ENCODE measurements around the gene DPP7. TPM values are rescaled to one million over a fixed set of nuclear protein-coding genes. Genes with fewer than 3 reads are reported as not detected.

The DPP7 gene
- total and polyA plus RNA-seq, 2 of the 8 experiments (the other 6 are each of a cell fraction or from before 2014, with no cell fraction given) = 21.2 to 26.8 TPM

DNA sequence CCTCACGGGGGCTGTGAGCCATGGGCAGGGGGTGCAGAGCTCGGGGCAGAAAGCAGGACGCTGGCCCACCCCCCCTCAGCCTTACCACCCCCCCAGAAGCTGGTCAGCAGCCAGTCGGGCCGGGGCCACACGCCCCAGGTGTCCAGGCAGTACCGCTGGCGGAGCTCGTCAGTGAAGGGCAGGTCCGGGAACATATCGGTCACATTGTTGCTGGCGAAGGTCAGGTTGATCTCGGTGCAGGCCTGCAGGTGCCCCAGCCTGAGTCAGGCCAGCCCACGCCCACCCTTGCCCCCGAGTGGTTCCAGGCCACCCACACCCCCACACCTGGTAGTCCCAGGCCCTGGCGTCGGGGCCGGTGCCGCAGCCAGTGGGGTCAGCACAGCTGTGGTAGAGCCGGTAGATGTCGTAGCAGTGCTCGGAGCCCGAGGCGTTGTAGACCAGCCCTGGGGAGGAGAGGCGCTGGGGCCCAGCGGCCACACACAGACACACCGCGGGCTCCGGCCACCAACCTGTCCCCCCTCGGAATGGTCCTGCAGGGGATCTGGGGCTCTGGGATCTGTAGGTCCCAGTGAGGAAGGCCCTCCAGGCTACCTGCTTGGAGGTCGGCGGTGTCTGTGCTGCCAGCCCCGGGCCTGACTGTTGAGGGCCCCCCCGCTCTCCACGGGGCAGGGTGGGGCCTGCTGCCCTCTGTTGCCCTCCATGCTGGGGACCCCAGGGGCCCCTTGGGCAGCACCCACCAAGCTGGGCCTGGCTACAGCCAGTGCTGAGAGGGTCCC is 2.6 kb downstream of the DPP7 start:
- H3K9ac ChIP-seq (replicated peaks in 1 of 4; ENCODE audit: extremely low read depth in 1 of 4, low read depth in 3 of 4, low read length in 3 of 4) = no peak overlapping the region
- no peak overlapping the region for H3K4me2 ChIP-seq (ENCODE audit: insufficient read depth in 1 of 2, low read depth in 2 of 2, low read length in 2 of 2)
- FAIRE-seq = no peak
- no peak overlapping the region for H3K56ac ChIP-seq (replicated peaks; ENCODE audit: insufficient read length, low read depth, low read length)
- no peak overlapping the region for H3K4me3 ChIP-seq (ENCODE audit: extremely low read depth in 1 of 4, insufficient read depth in 2 of 4, low read depth in 3 of 4, low read length in 4 of 4)
- peaks cover 0 to 5% (median 0%) of the 10 kb centered on the region in 4 experiments; a peak in 3 of 8 replicates for H3K36me3 ChIP-seq (ENCODE audit: control insufficient read depth in 2 of 4, insufficient read depth in 4 of 4, low read length in 3 of 4)
- peaks cover 0 to 7% (median under 1%) of the 10 kb centered on the region in 4 experiments; a peak in 3 of 7 replicates for H3K4me1 ChIP-seq (replicated peaks in 1 of 4; ENCODE audit: control insufficient read depth in 3 of 4, insufficient read depth in 4 of 4, low read length in 3 of 4)
- H3K27ac ChIP-seq (ENCODE audit: low read depth, low read length) = no peak overlapping the region
- H3K14ac ChIP-seq (ENCODE audit: insufficient read length) = no peak overlapping the region
- no peak overlapping the region for H2BK12ac ChIP-seq (ENCODE audit: low read depth, low read length)
- peaks cover 0 to 4% of the 10 kb centered on the region in 2 experiments for H4K20me1 ChIP-seq (replicated peaks in 1 of 2; ENCODE audit: control insufficient read depth in 1 of 2, insufficient read depth in 2 of 2, low read length in 2 of 2)
- H3K23ac ChIP-seq (ENCODE audit: insufficient read length) = no peak overlapping the region
- DNase-seq (ENCODE audit: low read depth in 1 of 2, low spot score in 2 of 2) = no peak
- POLR2A ChIA-PET (ENCODE audit: partially characterized antibody) = interaction anchor here (1.1 to 1.2 kb wide), 2 partner anchors 112 to 132 kb away, joined by 3 to 4 read pairs; no protein-coding TSS in a partner anchor
- no peak overlapping the region for H4K91ac ChIP-seq (replicated peaks; ENCODE audit: insufficient read length, low read length)
- H2AK5ac ChIP-seq (ENCODE audit: low read depth, low read length) = no peak overlapping the region
- no peaks in the 10 kb centered on the region for H3K79me2 ChIP-seq (ENCODE audit: control insufficient read depth in 1 of 2, insufficient read depth in 2 of 2, low read length in 2 of 2)
- H3K4ac ChIP-seq (replicated peaks; ENCODE audit: insufficient read length, low read depth, low read length) = no peak overlapping the region
- H2BK15ac ChIP-seq (ENCODE audit: low read length) = no peak overlapping the region
- H3K27me3 ChIP-seq (replicated peaks in 1 of 4; ENCODE audit: control insufficient read depth in 3 of 4, extremely low read depth in 1 of 4, insufficient read depth in 3 of 4, low read length in 3 of 4) = peaks cover 15 to 36% (median 29%) of the 10 kb centered on the region in 4 experiments
- no peak overlapping the region for H2AFZ ChIP-seq (ENCODE audit: low read length)
- H3K18ac ChIP-seq (ENCODE audit: extremely low read depth, low read length) = no peak overlapping the region
- H2BK120ac ChIP-seq (replicated peaks; ENCODE audit: low read depth, low read length) = no peak overlapping the region
- H4K8ac ChIP-seq (ENCODE audit: extremely low read depth, insufficient read depth, low read length) = no peak overlapping the region; the same call in 1 of the 2 replicates
- TF ChIP-seq POU5F1 (IDR thresholded peaks at IDR 0.05; ENCODE audit: low read depth, low read length) (no peak), SP4 (IDR thresholded peaks at IDR 0.05; ENCODE audit: low read length) (no peak), CBX5 (IDR thresholded peaks at IDR 0.05; ENCODE audit: low read depth, low read length) (no peak), BACH1 (IDR thresholded peaks at IDR 0.05; ENCODE audit: low read length) (no peak), SRF (IDR thresholded peaks at IDR 0.05; ENCODE audit: low read depth, low read length) (no peak), POLR2A (IDR thresholded peaks at IDR 0.05; ENCODE audit: control extremely low read depth in 1 of 2, low read depth in 2 of 2, low read length in 2 of 2) (no peak), JUN (IDR thresholded peaks at IDR 0.05; ENCODE audit: low read depth, low read length) (no peak)
- TF ChIP-seq, protein P1, sequence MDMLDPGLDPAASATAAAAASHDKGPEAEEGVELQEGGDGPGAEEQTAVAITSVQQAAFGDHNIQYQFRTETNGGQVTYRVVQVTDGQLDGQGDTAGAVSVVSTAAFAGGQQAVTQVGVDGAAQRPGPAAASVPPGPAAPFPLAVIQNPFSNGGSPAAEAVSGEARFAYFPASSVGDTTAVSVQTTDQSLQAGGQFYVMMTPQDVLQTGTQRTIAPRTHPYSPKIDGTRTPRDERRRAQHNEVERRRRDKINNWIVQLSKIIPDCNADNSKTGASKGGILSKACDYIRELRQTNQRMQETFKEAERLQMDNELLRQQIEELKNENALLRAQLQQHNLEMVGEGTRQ (IDR thresholded peaks at IDR 0.05; ENCODE audit: low read length) = no peak
- H2BK5ac ChIP-seq (ENCODE audit: low read depth, low read length) = no peak overlapping the region
- H3K9me3 ChIP-seq (ENCODE audit: insufficient read depth in 2 of 2, low read depth in 1 of 2, low read length in 1 of 2) = no peaks in the 10 kb centered on the region
- no peak overlapping the region for H2BK20ac ChIP-seq (ENCODE audit: low read length)
- CTCF ChIA-PET (ENCODE audit: partially characterized antibody) = interaction anchor here (0.6 to 2.1 kb wide), 4 partner anchors 24 to 83 kb away, joined by 3 to 8 read pairs (median 4); partner anchors contain the start of genes ANAPC2 and SSNA1
- peaks cover 3% of the 10 kb centered on the region; the same call in 1 of the 2 replicates for H3K23me2 ChIP-seq (ENCODE audit: low read depth, low read length)
- WGBS, 2 experiments (ENCODE audit: extremely low coverage in 1 of 2, insufficient coverage in 1 of 2, insufficient read length in 1 of 2, insufficient replicate concordance in 2 of 2, low coverage in 1 of 2, low lambda C conversion rate in 2 of 2, missing lambda C conversion rate in 1 of 2) = 92% methylated on average over 24 of the region's 35 CpGs; no CpG with 5 or more reads in 1 of the 2 experiments
- H4K5ac ChIP-seq (ENCODE audit: insufficient read length, low read depth, low read length) = no peak overlapping the region
- H3K79me1 ChIP-seq (ENCODE audit: low read depth, low read length) = no peaks in the 10 kb centered on the region
